OCI-LY1 (cell line): ENCODE results near the gene FGF14.

ENCODE experiments used
- H2AFZ ChIP-seq: fragments of 200-600 bp; sonication (generic), shearing (Covaris generic); 2 replicates; pipeline ENCODE4 v1.6.0; 2014; ENCODE audit warnings: antibody characterized with exemption, mild to moderate bottlenecking, low read length
- H3F3A ChIP-seq: fragments of 200-600 bp; sonication (generic), shearing (Covaris generic); 2 replicates; pipeline ENCODE4 v1.6.0; 2014; ENCODE audit warnings: mild to moderate bottlenecking, antibody characterized with exemption, low read length, moderate library complexity; ENCODE audit not compliant: insufficient read depth
- H3K27ac ChIP-seq: fragments of 200-600 bp; sonication (generic); 2 replicates; pipeline ENCODE4 v1.5.1; 2014; ENCODE audit warnings: low read length, mixed run types, mild to moderate bottlenecking, low read depth; ENCODE audit not compliant: poor library complexity, severe bottlenecking
- H3K27me3 ChIP-seq: fragments of 200-600 bp; sonication (generic); 2 replicates; pipeline ENCODE4 v1.6.0; 2014; ENCODE audit warnings: antibody characterized with exemption, mild to moderate bottlenecking, low read length, moderate library complexity; ENCODE audit not compliant: insufficient read depth
- H3K36me3 ChIP-seq: fragments of 200-600 bp; sonication (generic); 2 replicates; pipeline ENCODE4 v1.6.1; 2014; ENCODE audit warnings: mild to moderate bottlenecking, antibody characterized with exemption, low read length, moderate library complexity, mixed read lengths; ENCODE audit not compliant: insufficient read depth
- H3K4me1 ChIP-seq: fragments of 200-600 bp; sonication (generic); 2 replicates; pipeline ENCODE4 v1.5.1; 2014; ENCODE audit warnings: mild to moderate bottlenecking, low read length, moderate library complexity; ENCODE audit not compliant: insufficient read depth, severe bottlenecking
- H3K4me2 ChIP-seq: fragments of 200-600 bp; sonication (generic), shearing (Covaris generic); 2 replicates; pipeline ENCODE4 v1.6.1; 2014; ENCODE audit warnings: low read length
- H3K4me3 ChIP-seq: fragments of 200-600 bp; sonication (generic); 2 replicates; pipeline ENCODE4 v1.5.1; 2014; ENCODE audit warnings: low read length, low read depth, mild to moderate bottlenecking, mixed read lengths; ENCODE audit not compliant: poor library complexity, severe bottlenecking
- H3K79me2 ChIP-seq: fragments of 200-600 bp; shearing (Covaris generic); 2 replicates; pipeline ENCODE4 v1.6.1; 2016; ENCODE audit warnings: mixed run types, low read length, mixed read lengths; ENCODE audit not compliant: insufficient read depth
- H3K9ac ChIP-seq: fragments of 200-600 bp; sonication (generic), shearing (Covaris generic); 2 replicates; pipeline ENCODE4 v1.6.1; 2014; ENCODE audit warnings: mild to moderate bottlenecking, low read length, mixed read lengths
- H3K9me2 ChIP-seq: fragments of 200-600 bp; sonication (generic), shearing (Covaris generic); 2 replicates; pipeline ENCODE4 v1.6.1; 2014; ENCODE audit warnings: low read depth, mild to moderate bottlenecking, low read length, mixed read lengths
- H3K9me3 ChIP-seq: fragments of 200-600 bp; shearing (Covaris generic); 2 replicates; pipeline ENCODE4 v1.6.1; 2014; ENCODE audit warnings: low read length, mixed read lengths
- H4K20me1 ChIP-seq: fragments of 200-600 bp; sonication (generic), shearing (Covaris generic); 2 replicates; pipeline ENCODE4 v1.6.0; 2016; ENCODE audit warnings: mild to moderate bottlenecking, low read length; ENCODE audit not compliant: insufficient read depth
- CTCF ChIP-seq: fragments of 200-600 bp; sonication (generic), shearing (Covaris generic); IDR thresholded peaks from 2 replicates; pipeline ENCODE4 v1.5.1; 2017; ENCODE audit warnings: mild to moderate bottlenecking, antibody characterized with exemption, low read length, moderate library complexity, mixed read lengths
- EZH2 ChIP-seq: fragments of 200-600 bp; sonication (generic), shearing (Covaris generic); IDR thresholded peaks from 2 replicates; pipeline ENCODE4 v1.8.0; 2017; ENCODE audit warnings: borderline replicate concordance, mixed run types, mild to moderate bottlenecking, antibody characterized with exemption, low read length, moderate library complexity, mixed read lengths

Gene FGF14

GRCh38 chr13:102251817-102252216 is 150.0 kb downstream of the FGF14 start:
- H3K9me2 ChIP-seq, result no peaks in the 10 kb centered on the region
- no peak overlapping the region for H3K27ac ChIP-seq
- H3K9ac ChIP-seq, result no peak overlapping the region
- no peaks in the 10 kb centered on the region for H3K27me3 ChIP-seq
- H3K4me2 ChIP-seq, result no peak overlapping the region
- H3K79me2 ChIP-seq, result no peaks in the 10 kb centered on the region
- TF ChIP-seq EZH2, result no peak
- no peak for TF ChIP-seq CTCF
- no peaks in the 10 kb centered on the region for H3K36me3 ChIP-seq
- no peaks in the 10 kb centered on the region for H4K20me1 ChIP-seq
- no peak overlapping the region for H2AFZ ChIP-seq
- no peaks in the 10 kb centered on the region for H3K9me3 ChIP-seq
- no peaks in the 10 kb centered on the region for H3F3A ChIP-seq
- H3K4me3 ChIP-seq, result no peak overlapping the region
- no peaks in the 10 kb centered on the region for H3K4me1 ChIP-seq

GRCh38 chr13:102250448-102250847 is 151.4 kb downstream of the FGF14 start:
- Histone ChIP-seq H3K27me3 (no peaks in the 10 kb centered on the region), H2AFZ (no peak overlapping the region), H3K27ac (no peak overlapping the region), H3K9me3 (no peaks in the 10 kb centered on the region), H4K20me1 (no peaks in the 10 kb centered on the region), H3F3A (no peaks in the 10 kb centered on the region), H3K4me3 (no peak overlapping the region), H3K9me2 (no peaks in the 10 kb centered on the region), H3K36me3 (no peaks in the 10 kb centered on the region), H3K79me2 (no peaks in the 10 kb centered on the region), H3K4me1 (no peaks in the 10 kb centered on the region), H3K4me2 (no peak overlapping the region), H3K9ac (no peak overlapping the region)
- no peak for TF ChIP-seq EZH2
- TF ChIP-seq CTCF, result no peak

- Histone ChIP-seq H3K4me1 (no peaks in the 10 kb centered on the region), H3K27me3 (no peaks in the 10 kb centered on the region), H3K79me2 (no peaks in the 10 kb centered on the region), H3K4me2 (no peak overlapping the region), H2AFZ (no peak overlapping the region), H3K9me2 (no peaks in the 10 kb centered on the region), H3K9ac (no peak overlapping the region), H3K27ac (no peak overlapping the region), H3K4me3 (no peak overlapping the region), H4K20me1 (no peaks in the 10 kb centered on the region), H3K9me3 (no peaks in the 10 kb centered on the region), H3K36me3 (no peaks in the 10 kb centered on the region), H3F3A (no peaks in the 10 kb centered on the region)
- TF ChIP-seq CTCF, result no peak
- no peak for TF ChIP-seq EZH2
Observed at GRCh38 chr13:102244607-102245227, 157.1 kb downstream of the FGF14 start.
